ENCODE measurements around the gene ZNF487.

DNA sequence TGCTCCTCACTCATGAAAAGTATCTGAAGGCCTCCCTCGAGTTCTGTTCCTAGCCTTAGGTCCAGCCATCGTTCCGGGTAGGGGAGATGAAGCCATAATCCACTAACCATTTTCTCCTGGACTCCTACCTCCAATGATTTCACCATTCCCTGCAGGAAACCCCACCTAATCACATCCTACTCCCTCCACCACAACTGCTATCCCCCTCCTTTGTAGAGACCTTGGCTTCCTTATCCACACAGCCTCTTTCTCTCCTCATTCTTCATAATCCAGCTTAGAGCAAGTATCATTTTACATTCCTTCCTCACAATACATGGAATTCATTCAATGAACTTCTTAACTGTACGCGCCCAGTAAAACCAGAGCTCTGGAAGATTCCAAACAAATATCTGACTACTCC, 46.6 kb upstream of the ZNF487 start:
- TF ChIP-seq FOXM1 (IDR thresholded peaks at IDR 0.05; ENCODE audit: borderline replicate concordance, low read depth), result no peak
- no peak for TF ChIP-seq TEAD4 (IDR thresholded peaks at IDR 0.05)
- no peak for TF ChIP-seq TAF1 (IDR thresholded peaks at IDR 0.05; ENCODE audit: low read depth)
- TF ChIP-seq, protein P1, sequence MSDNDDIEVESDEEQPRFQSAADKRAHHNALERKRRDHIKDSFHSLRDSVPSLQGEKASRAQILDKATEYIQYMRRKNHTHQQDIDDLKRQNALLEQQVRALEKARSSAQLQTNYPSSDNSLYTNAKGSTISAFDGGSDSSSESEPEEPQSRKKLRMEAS (IDR thresholded peaks at IDR 0.05), result no peak
- no peak for TF ChIP-seq EP300 (IDR thresholded peaks at IDR 0.05; ENCODE audit: borderline replicate concordance)
